HG02943 (cell line): Measurements from ENCODE around the gene ABCC3.

Experiments
- ATAC-seq: cut with Tn5 transposase; IDR thresholded peaks from one replicate; pipeline ENCODE4 v1.9.1; 2021; ENCODE audit warnings: mild to moderate bottlenecking, low read depth, moderate library complexity; ENCODE audit not compliant: unreplicated experiment

The ABCC3 gene

DNA sequence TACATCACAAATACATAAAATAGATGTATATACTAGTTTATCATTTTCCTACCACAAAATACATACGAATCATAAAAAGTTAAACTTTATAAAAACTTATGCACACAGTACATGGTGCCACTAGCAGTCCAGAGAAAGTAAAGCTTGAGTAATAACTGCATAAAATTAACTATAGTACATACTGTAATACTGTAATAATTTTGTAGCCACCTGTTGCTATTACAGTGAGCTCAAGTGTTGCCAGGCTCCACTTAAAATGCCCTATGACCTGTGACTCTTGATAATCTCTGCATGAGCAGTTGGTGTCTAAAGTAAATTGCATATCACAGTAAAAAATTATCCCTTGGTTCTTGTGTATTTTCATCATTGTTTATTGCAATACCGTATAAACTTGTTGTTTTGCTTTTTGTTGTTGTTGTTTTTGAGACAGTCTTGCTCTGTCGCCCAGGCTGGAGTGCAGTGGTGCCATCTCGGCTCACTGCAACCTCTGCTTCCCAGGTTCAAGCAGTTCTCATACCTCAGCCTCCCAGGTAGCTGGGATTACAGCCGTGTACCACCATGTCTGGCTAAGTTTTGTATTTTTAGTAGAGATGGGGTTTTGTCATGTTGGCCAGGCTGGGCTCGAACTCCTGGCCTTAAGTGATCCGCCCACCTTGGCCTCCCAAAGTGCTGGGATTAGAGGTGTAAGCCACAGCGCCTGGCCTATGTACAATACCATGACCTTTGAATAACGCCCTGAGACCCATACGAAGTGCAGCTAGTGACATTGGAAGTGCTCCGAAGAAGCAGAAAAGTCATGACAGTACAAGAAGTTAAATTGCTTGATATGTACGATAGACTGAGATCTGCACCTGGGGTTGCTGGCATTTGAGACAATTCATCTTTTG lies 91.3 kb downstream of the ABCC3 start:
- ATAC-seq = no peak

- ATAC-seq = no peak
Observed at GRCh38 chr17:50728112-50728429, 93.4 kb downstream of the ABCC3 start.

GRCh38 chr17:50728881-50729765 lies 94.4 kb downstream of the ABCC3 start:
- no peak for ATAC-seq

DNA sequence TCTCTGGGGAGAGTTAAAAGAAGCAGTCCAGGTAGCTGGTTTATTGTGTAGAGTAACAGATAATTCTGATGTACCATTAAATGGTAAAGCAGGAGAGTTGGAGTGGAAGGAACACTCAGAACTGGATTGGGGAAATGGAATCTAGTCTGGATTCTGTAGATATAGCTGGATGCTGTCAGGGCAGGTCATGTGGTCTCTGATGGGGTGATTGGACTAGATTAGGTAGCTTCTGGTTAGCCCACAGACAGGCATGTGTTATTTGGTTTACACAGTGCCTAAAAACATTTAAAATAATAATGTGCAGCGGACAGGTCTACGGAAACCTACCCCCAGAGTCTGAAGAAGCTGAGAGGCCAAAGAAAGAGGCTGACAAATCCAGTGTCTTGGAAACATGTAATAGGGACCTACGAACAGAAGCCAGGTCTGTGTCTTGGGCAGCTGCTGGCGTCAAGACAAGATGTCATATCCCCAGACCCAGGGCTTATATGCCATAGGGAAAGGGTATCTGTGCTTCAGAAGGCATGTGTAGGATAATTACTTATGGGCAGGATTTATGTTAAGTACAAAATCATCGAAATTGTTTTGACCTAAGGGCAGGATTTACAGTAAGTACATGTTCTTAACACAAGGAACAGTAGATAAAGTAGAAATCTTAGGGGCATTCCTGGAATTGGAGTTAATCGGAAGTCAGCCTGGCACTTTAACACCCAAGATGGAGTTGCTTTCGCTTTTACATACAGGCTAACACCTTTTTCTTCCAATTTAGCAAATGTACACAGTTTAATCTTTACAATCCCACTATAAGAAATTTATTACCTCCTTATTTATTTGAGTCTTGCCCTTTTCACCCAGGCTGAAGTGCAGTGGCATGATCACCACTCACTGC lies 97.1 kb downstream of the ABCC3 start:
- ATAC-seq = no peak

DNA sequence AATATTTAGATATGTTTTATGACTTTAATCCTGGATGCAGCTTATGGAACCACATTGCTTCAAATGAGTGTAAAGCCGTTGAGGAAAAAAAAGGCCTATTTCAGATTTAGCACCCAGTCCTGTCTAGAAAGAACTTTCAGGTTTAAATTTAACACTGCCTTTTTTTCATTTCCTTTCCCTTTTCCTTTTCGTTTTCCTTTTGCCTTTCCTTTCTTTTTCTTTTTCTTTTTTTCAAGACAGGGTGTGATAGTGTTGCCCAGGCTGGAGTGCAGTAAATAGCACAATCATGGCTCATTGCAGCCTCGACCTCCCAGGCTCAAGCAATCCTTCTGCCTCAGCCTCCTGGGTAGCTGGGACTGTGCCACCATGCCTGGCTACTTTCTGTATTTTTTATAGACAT lies 100.6 kb downstream of the ABCC3 start:
- no peak for ATAC-seq

- ATAC-seq = no peak
Observed at GRCh38 chr17:50737118-50737698, 102.5 kb downstream of the ABCC3 start.

- ATAC-seq = no peak
Observed at GRCh38 chr17:50739098-50739497, 104.4 kb downstream of the ABCC3 start.
